Astrocyte (in vitro differentiated cells and primary cell): ENCODE data around the gene GALNT7.

ENCODE experiments used
- CTCF ChIP-seq: IDR thresholded peaks from 2 replicates; pipeline ENCODE4 v1.5.1; 2011; ENCODE audit warnings: low read depth, mild to moderate bottlenecking, inconsistent platforms, low read length, moderate library complexity; ENCODE audit not compliant: insufficient read depth
- EZH2 ChIP-seq: IDR thresholded peaks from 2 replicates; pipeline ENCODE4 v1.6.1; 2012; ENCODE audit warnings: mild to moderate bottlenecking, low read length, inconsistent platforms; ENCODE audit not compliant: insufficient read depth

- TF ChIP-seq CTCF, result no peak
- TF ChIP-seq EZH2, result no peak
Measured at GRCh38 chr4:173243917-173244658, 75.5 kb downstream of the GALNT7 start.
